NCI-H510A (cell line): ENCODE measurements around the gene PCDHB9.
A peak's percentile ranks its signal among the peaks of the same experiment; 100 is the strongest.
"Not testable (repeated sequence)": the region's sequence is repeated elsewhere in the genome, so short reads cannot be mapped to it uniquely, and the experiment has no call there.

Source experiments
- DNase-seq: peaks from one replicate; lab custom pipeline; 2025; lab: John Stamatoyannopoulos, UW

Gene PCDHB9

GRCh38 chr5:141188682-141189081 is 1.7 kb downstream of the PCDHB9 start:
- DNase-seq, result not testable (repeated sequence)

- not testable (repeated sequence) for DNase-seq
Measured at GRCh38 chr5:141189131-141189530, 2.2 kb downstream of the PCDHB9 start.

- no peak for DNase-seq
Measured at GRCh38 chr5:141192110-141192725, 5.3 kb downstream of the PCDHB9 start, which contains the start of gene PCDHB10. TSS of gene PCDHB10 (plus strand) at chr5:141192353. CDS start at chr5:141192553, 200 bp downstream.

- DNase-seq, result not testable (repeated sequence)
Measured at GRCh38 chr5:141194332-141194731, 7.4 kb downstream of the PCDHB9 start.

- DNase-seq, result no peak
Measured at GRCh38 chr5:141196363-141196762, 9.4 kb downstream of the PCDHB9 start.

- DNase-seq, result peak; percentile 9
Measured at GRCh38 chr5:141199359-141200235, 12.6 kb downstream of the PCDHB9 start, which contains the start of gene PCDHB11. TSS of gene PCDHB11 (plus strand) at chr5:141199627. CDS start at chr5:141199775, 148 bp downstream.

GRCh38 chr5:141201126-141201525 is 14.2 kb downstream of the PCDHB9 start:
- DNase-seq, result not testable (repeated sequence)

GRCh38 chr5:141201646-141202045 is 14.7 kb downstream of the PCDHB9 start:
- not testable (repeated sequence) for DNase-seq

GRCh38 chr5:141208478-141208877 is 21.5 kb downstream of the PCDHB9 start, which contains the start of gene PCDHB12:
TSS of gene PCDHB12 (plus strand) at chr5:141208719. CDS start at chr5:141208908, 189 bp downstream.
- no peak for DNase-seq

- DNase-seq, result not testable (repeated sequence)
Measured at GRCh38 chr5:141210281-141210680, 23.3 kb downstream of the PCDHB9 start.

GRCh38 chr5:141210849-141211248 is 23.9 kb downstream of the PCDHB9 start:
- DNase-seq, result not testable (repeated sequence)

GRCh38 chr5:141213656-141214339 is 26.8 kb downstream of the PCDHB9 start, which contains the start of gene PCDHB13:
TSS of gene PCDHB13 (plus strand) at chr5:141213919. CDS start at chr5:141214124, 205 bp downstream.
- peak; percentile 20 for DNase-seq

- DNase-seq, result not testable (repeated sequence)
Measured at GRCh38 chr5:141214583-141214982, 27.6 kb downstream of the PCDHB9 start.

GRCh38 chr5:141215504-141215903 is 28.5 kb downstream of the PCDHB9 start:
- not testable (repeated sequence) for DNase-seq

GRCh38 chr5:141216035-141216434 is 29.1 kb downstream of the PCDHB9 start:
- DNase-seq, result not testable (repeated sequence)

GRCh38 chr5:141223112-141223783 is 36.3 kb downstream of the PCDHB9 start, which contains the start of gene PCDHB14:
TSS of gene PCDHB14 (plus strand) at chr5:141223343. CDS start at chr5:141223506, 163 bp downstream.
- no peak for DNase-seq

- DNase-seq, result not testable (repeated sequence)
Measured at GRCh38 chr5:141224844-141225243, 37.9 kb downstream of the PCDHB9 start.

GRCh38 chr5:141225421-141225820 is 38.5 kb downstream of the PCDHB9 start:
- DNase-seq, result not testable (repeated sequence)

- no peak for DNase-seq
Measured at GRCh38 chr5:141234109-141234667, 47.2 kb downstream of the PCDHB9 start.

- DNase-seq, result not testable (repeated sequence)
Measured at GRCh38 chr5:141235922-141236321, 49.0 kb downstream of the PCDHB9 start.
